ENCODE results near the gene TTC7B. TPM values are rescaled to one million over a fixed set of nuclear protein-coding genes. Genes with fewer than 3 reads are reported as not detected.

Gene TTC7B
- polyA plus RNA-seq, 1 donor from 2014 or later: 19.9 TPM

- Histone ChIP-seq H2AFZ (ENCODE audit: low read depth, low read length) (no peak overlapping the region), H3K4me3 (ENCODE audit: low read length) (no peak overlapping the region), H3K27me3 (ENCODE audit: insufficient read depth, low read depth, low read length) (no peaks in the 10 kb centered on the region), H3K27ac (ENCODE audit: low read length) (no peak overlapping the region), H3K9ac (ENCODE audit: low read length) (no peak overlapping the region), H4K20me1 (ENCODE audit: insufficient read depth) (no peaks in the 10 kb centered on the region), H3K4me2 (ENCODE audit: low read length) (no peak overlapping the region), H3K9me3 (ENCODE audit: low read length) (no peaks in the 10 kb centered on the region), H3K79me2 (replicated peaks; ENCODE audit: insufficient read depth, low read length) (no peaks in the 10 kb centered on the region), H3F3A (ENCODE audit: insufficient read depth, low read length, poor library complexity, severe bottlenecking) (no peaks in the 10 kb centered on the region), H3K9me2 (ENCODE audit: insufficient read depth, low read length) (no peaks in the 10 kb centered on the region), H3K36me3 (ENCODE audit: insufficient read depth, low read length) (peaks cover 9% of the 10 kb centered on the region)
- no peak for TF ChIP-seq TAF1 (IDR thresholded peaks at IDR 0.05; ENCODE audit: low read depth)
- TF ChIP-seq REST (IDR thresholded peaks at IDR 0.05; ENCODE audit: borderline replicate concordance): no peak
- TF ChIP-seq EP300 (conservative IDR thresholded peaks at IDR 0.05; ENCODE audit: poor library complexity, severe bottlenecking): no peak
- TF ChIP-seq CTCF (IDR thresholded peaks at IDR 0.05; ENCODE audit: poor library complexity, severe bottlenecking): no peak
- TF ChIP-seq RAD21 (conservative IDR thresholded peaks at IDR 0.05): no peak
- TF ChIP-seq POLR2AphosphoS5 (IDR thresholded peaks at IDR 0.05): no peak
- no peak for TF ChIP-seq MXI1 (conservative IDR thresholded peaks at IDR 0.05; ENCODE audit: poor library complexity, severe bottlenecking)
- TF ChIP-seq SMC3 (conservative IDR thresholded peaks at IDR 0.05; ENCODE audit: poor library complexity): no peak
- TF ChIP-seq EZH2 (IDR thresholded peaks at IDR 0.05; ENCODE audit: borderline replicate concordance, insufficient read depth, low read length, poor library complexity, severe bottlenecking): no peak
These were observed 244.9 kb downstream of the TTC7B start for GRCh38 chr14:90571149-90571947.

GRCh38 chr14:90570461-90570860 is 245.8 kb downstream of the TTC7B start:
- no peaks in the 10 kb centered on the region for H3K9me2 ChIP-seq (ENCODE audit: insufficient read depth, low read length)
- no peak overlapping the region for H3K4me2 ChIP-seq (ENCODE audit: low read length)
- no peak overlapping the region for H3K27ac ChIP-seq (ENCODE audit: low read length)
- no peaks in the 10 kb centered on the region for H3F3A ChIP-seq (ENCODE audit: insufficient read depth, low read length, poor library complexity, severe bottlenecking)
- no peaks in the 10 kb centered on the region for H3K27me3 ChIP-seq (ENCODE audit: insufficient read depth, low read depth, low read length)
- H4K20me1 ChIP-seq (ENCODE audit: insufficient read depth): no peaks in the 10 kb centered on the region
- H3K9ac ChIP-seq (ENCODE audit: low read length): no peak overlapping the region
- peaks cover 9% of the 10 kb centered on the region for H3K36me3 ChIP-seq (ENCODE audit: insufficient read depth, low read length)
- no peaks in the 10 kb centered on the region for H3K9me3 ChIP-seq (ENCODE audit: low read length)
- H3K79me2 ChIP-seq (replicated peaks; ENCODE audit: insufficient read depth, low read length): no peaks in the 10 kb centered on the region
- no peak overlapping the region for H3K4me3 ChIP-seq (ENCODE audit: low read length)
- TF ChIP-seq MXI1 (conservative IDR thresholded peaks at IDR 0.05; ENCODE audit: poor library complexity, severe bottlenecking) (no peak), SMC3 (conservative IDR thresholded peaks at IDR 0.05; ENCODE audit: poor library complexity) (no peak), RAD21 (conservative IDR thresholded peaks at IDR 0.05) (no peak), TAF1 (IDR thresholded peaks at IDR 0.05; ENCODE audit: low read depth) (no peak), EP300 (conservative IDR thresholded peaks at IDR 0.05; ENCODE audit: poor library complexity, severe bottlenecking) (no peak), CTCF (IDR thresholded peaks at IDR 0.05; ENCODE audit: poor library complexity, severe bottlenecking) (no peak), REST (IDR thresholded peaks at IDR 0.05; ENCODE audit: borderline replicate concordance) (no peak), POLR2AphosphoS5 (IDR thresholded peaks at IDR 0.05) (no peak), EZH2 (IDR thresholded peaks at IDR 0.05; ENCODE audit: borderline replicate concordance, insufficient read depth, low read length, poor library complexity, severe bottlenecking) (no peak)
- no peak overlapping the region for H2AFZ ChIP-seq (ENCODE audit: low read depth, low read length)
